ENCODE measurements around the gene CBX8. TPM values are rescaled to one million over a fixed set of nuclear protein-coding genes. Genes with fewer than 3 reads are reported as not detected.
A peak's percentile ranks its signal among the peaks of the same experiment; 100 is the strongest.

CBX8 gene
- total and polyA plus RNA-seq, 2 of the 13 experiments (the other 11 are each of a cell fraction or from before 2014, with no cell fraction given), result 0.34 to 12.6 TPM

GRCh38 chr17:79760197-79760906 lies 36.5 kb downstream of the CBX8 start (continued):
- TF ChIP-seq ZNF646 (CRISPR knock-in tag; IDR thresholded peaks at IDR 0.05), result peak; percentile 72; the same call in 1 of the 2 replicates
- no peak for TF ChIP-seq ZNF33A (CRISPR knock-in tag; IDR thresholded peaks at IDR 0.05; ENCODE audit: borderline replicate concordance)
- TF ChIP-seq SALL1 (CRISPR knock-in tag; IDR thresholded peaks at IDR 0.05), result peak; percentile 99
- peak; percentile 63 for TF ChIP-seq THRA (CRISPR knock-in tag; IDR thresholded peaks at IDR 0.05; ENCODE audit: borderline replicate concordance)
- TF ChIP-seq POLR2G (IDR thresholded peaks at IDR 0.05; ENCODE audit: low read depth, low read length), result peak; percentile 63
- no peak; the same call in 1 of the 2 replicates for TF ChIP-seq ZSCAN9 (CRISPR knock-in tag; IDR thresholded peaks at IDR 0.05; ENCODE audit: borderline replicate concordance)
- no peak for TF ChIP-seq PLSCR1 (CRISPR knock-in tag; IDR thresholded peaks at IDR 0.05; ENCODE audit: borderline replicate concordance)
- TF ChIP-seq BRF2 (CRISPR knock-in tag; IDR thresholded peaks at IDR 0.05), result no peak; the same call in 1 of the 2 replicates
- TF ChIP-seq ZNF850 (CRISPR knock-in tag; conservative IDR thresholded peaks at IDR 0.05), result no peak
- peak; percentile 97 for TF ChIP-seq ZNF556 (CRISPR knock-in tag; IDR thresholded peaks at IDR 0.05; ENCODE audit: borderline replicate concordance)
- TF ChIP-seq RARA (CRISPR knock-in tag; IDR thresholded peaks at IDR 0.05), result peak; percentile 87
- no peak for TF ChIP-seq ZKSCAN8 (CRISPR knock-in tag; IDR thresholded peaks at IDR 0.05; ENCODE audit: borderline replicate concordance)
- peak; percentile 93 for TF ChIP-seq SAFB2 (CRISPR knock-in tag; IDR thresholded peaks at IDR 0.05; ENCODE audit: borderline replicate concordance, low read depth)
- TF ChIP-seq CENPBD1 (CRISPR knock-in tag; IDR thresholded peaks at IDR 0.05; ENCODE audit: borderline replicate concordance, low read depth), result no peak
- TF ChIP-seq PRMT3 (CRISPR knock-in tag; IDR thresholded peaks at IDR 0.05; ENCODE audit: borderline replicate concordance, low read depth), result no peak
- TF ChIP-seq DMAP1 (CRISPR knock-in tag; IDR thresholded peaks at IDR 0.05), result peak; percentile 94
- peak; percentile 89 for TF ChIP-seq ZNF746 (CRISPR knock-in tag; IDR thresholded peaks at IDR 0.05)
- TF ChIP-seq CBFB (CRISPR knock-in tag; IDR thresholded peaks at IDR 0.05), result 0 out of 2 replicates have a peak, but pooled peaks have one; percentile 42
- TF ChIP-seq ZNF354B (CRISPR knock-in tag; IDR thresholded peaks at IDR 0.05), result no peak

Measured in HepG2 (cell line).